Activated CD4-positive, alpha-beta T cell treated with anti-CD3 and anti-CD28 coated beads, Interleukin-2, Interleukin-6, amounts not matched to agents 100 ng/mL and 50 ng/mL, durations not matched to agents 16 hours and 8 hours (primary cell): ENCODE measurements around the gene ARMC9.
"Not testable (repeated sequence)": the region's sequence is repeated elsewhere in the genome, so short reads cannot be mapped to it uniquely, and the experiment has no call there.

ENCODE experiments used
- DNase-seq: peaks from one replicate; pipeline ENCODE4 v3.0.0-alpha.2; 2020

ARMC9 gene

DNA sequence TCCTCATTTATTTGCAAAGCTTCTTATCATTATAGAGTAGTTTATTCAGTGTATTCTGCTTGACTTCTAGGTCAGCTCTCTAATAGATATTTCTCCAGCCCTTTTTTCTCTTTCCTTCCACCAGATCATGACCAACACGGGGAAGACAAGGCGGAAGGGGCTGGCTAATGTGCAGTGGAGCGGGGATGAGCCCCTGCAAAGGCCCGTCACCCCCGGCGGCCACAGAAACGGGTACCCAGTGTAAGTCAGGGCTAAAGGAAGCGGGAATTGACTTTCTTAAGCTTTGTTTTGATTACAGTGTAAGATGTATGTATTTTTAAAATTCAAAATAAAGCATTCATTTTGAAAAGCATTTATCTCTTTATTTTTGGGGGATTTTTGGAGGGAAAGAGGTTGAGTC is 146.4 kb downstream of the ARMC9 start:
- no peak for DNase-seq

DNA sequence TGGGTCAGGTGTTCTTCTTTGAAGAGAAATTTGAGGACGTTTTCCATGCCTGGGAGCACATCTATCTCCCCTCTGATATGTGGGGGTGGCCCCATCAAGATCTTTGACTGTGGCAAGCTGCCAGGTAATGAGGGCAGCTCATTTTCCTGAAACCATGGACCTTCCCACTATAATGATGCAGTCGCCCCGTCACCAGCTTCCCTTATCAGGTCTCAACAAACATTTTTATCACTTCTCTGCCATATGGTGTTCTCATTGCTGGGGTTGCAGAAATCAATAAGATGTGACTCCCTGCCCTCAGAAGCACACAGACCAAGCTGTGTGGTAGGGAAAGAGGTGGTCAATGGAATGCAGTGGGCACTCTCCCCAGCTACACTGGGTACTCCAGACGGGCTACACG is 148.7 kb downstream of the ARMC9 start:
- DNase-seq: no peak

- DNase-seq: no peak
Measured at GRCh38 chr2:231347638-231348037, 149.2 kb downstream of the ARMC9 start.

GRCh38 chr2:231348173-231348572 is 149.7 kb downstream of the ARMC9 start:
- DNase-seq: no peak

DNA sequence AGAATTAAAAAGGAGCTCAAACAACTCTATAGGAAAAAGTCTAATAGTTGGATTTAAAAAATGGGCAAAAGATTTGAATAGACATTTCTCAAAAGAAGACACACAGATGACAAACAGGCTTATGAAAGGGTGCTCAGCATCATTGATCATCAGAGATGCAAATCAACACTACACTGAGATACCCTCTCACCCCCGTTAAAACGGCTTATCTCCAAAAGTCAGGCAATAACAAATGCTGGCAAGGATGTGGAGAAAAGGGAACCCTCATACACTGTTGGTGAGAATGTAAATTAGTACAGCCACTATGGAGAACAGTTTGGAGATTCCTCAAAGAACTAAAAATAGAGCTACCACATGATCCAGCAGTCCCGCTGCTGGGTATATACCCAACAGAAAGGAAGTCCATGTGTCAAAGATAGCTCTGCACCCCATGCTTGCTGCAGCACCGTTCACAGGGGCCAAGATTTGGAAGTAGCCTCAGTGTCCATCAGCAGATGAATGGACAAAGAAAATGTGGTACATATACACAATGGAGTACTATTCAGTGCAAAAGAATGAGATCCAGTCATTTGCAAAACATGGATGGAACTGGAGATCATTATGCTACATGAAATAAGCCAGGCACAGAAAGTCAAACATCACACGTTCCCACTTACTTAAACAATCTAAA is 150.4 kb downstream of the ARMC9 start:
- DNase-seq: no peak

DNA sequence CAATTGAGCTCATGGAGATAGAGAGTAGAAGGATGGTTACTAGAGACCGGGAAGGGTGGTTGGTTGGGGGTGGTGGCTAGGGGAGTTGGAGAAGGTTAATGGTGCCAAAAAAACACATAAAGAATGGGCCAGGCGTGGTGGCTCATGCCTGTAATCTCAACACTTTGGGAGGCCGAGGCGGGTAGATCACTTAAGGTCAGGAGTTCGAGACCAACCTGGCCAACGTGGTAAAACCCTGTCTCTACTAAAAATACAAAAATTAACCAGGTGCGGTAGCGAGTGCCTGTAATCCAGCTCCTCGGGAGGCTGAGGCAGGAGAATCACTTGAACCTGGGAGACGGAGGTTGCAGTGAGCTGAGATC is 150.9 kb downstream of the ARMC9 start:
- DNase-seq: not testable (repeated sequence)

- DNase-seq: no peak
Measured at GRCh38 chr2:231351648-231352047, 153.2 kb downstream of the ARMC9 start.

DNA sequence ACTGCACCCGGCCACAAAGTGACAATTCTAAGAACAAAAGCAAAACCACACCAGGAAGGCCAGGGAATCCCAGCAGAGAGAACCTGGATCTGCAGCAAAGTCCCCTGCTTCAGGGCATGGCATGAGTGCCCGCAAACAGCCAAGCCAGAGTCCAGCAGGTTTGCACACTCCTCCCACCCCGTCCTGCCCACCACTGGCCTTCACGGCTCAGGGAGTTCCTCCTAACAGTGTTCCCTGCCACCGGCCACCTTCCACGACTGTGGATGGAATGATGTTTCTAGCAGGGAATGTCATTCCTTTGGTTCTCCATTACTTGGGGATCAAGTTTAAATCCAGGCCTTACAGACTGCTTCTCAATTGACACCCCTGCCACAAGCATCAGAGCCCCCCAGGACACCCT is 155.0 kb downstream of the ARMC9 start:
- DNase-seq: no peak

- no peak for DNase-seq
Measured at GRCh38 chr2:231355508-231356465, 157.4 kb downstream of the ARMC9 start.

GRCh38 chr2:231356466-231356844 is 158.0 kb downstream of the ARMC9 start:
- no peak for DNase-seq

DNA sequence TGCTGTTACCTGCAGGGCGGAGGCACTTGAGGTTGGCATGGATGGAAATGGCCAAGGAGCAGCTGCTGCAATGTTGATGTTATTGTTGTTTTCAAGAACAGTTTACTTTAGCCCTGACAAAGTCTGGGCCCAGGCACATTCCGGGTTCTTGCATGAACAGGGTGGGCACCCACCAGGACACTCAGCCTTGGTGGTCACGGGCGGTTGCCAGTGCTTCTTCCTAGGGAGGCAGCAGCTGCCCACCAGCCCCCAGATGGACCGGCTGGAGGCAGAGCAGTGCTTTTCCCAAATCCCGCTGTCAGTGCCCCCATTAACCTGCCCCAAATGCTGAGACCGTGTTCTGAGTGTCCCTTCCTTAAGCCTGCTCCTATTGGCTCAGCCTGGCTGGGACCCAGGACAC is 158.6 kb downstream of the ARMC9 start:
- no peak for DNase-seq

GRCh38 chr2:231357931-231358330 is 159.5 kb downstream of the ARMC9 start:
- no peak for DNase-seq

- no peak for DNase-seq
Measured at GRCh38 chr2:231359441-231359840, 161.0 kb downstream of the ARMC9 start.

DNA sequence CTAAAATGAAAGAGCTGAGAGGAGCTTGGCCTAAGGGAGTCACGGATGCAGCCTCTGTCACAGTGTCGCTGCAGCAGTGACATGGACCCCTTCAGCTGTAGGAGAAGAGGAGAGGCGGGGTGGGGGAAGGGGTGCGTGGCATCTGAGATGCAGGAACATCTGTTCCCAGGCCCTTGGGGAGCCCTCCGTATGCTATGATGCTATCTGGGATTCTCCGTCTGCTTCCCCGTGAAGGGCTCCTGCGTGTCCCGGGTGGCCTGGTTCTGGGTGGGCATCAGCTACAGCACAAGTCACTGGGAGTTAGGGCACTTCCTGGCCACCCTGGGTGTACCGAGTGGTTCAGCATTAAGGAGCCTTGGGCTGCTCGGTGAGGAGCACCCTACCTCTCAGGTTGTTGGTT is 161.5 kb downstream of the ARMC9 start:
- no peak for DNase-seq

GRCh38 chr2:231360401-231360800 is 162.0 kb downstream of the ARMC9 start:
- DNase-seq: no peak

GRCh38 chr2:231360881-231361371 is 162.5 kb downstream of the ARMC9 start:
- DNase-seq: no peak

DNA sequence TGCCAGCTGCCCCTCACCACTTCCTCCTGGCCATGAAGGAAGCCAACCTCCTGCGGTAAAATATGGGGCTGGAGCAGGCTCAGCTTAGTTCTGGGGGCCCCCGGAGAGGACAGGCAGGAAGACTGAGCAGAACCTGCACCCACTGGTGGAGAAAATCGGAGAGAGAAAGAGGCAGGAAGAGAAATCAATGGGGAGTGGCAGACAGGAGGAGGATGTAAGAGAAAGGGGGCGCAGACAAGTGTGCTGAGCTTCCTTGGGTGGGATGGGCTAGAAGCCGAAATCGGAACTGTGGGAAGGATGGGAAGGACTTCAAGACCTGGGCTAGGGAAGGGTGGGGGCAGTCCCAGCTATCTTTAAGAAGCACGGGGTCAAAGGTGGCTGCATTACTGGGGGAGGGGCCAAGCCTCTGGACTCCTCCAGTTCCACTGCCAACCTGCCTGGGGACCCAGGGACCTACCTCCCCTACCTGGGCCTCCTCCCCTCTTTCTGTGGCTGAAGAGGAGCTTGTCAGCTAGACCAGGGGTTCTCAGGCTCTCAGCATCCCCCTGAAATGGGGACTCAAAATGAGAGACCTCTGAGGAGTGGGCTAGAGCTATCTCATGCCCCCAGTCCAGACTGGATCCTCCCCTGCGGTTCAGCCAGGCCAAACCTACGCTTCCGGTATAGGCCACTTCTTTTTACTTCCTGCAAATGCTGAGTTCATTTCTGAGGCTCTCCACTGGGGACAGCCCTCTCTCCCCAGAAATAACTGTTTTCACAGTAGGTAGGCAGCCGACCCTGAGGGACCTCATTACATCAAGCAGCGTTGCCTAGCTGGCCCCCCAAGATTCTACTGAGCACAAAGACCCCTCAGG is 163.5 kb downstream of the ARMC9 start:
- DNase-seq: peak; percentile 29

DNA sequence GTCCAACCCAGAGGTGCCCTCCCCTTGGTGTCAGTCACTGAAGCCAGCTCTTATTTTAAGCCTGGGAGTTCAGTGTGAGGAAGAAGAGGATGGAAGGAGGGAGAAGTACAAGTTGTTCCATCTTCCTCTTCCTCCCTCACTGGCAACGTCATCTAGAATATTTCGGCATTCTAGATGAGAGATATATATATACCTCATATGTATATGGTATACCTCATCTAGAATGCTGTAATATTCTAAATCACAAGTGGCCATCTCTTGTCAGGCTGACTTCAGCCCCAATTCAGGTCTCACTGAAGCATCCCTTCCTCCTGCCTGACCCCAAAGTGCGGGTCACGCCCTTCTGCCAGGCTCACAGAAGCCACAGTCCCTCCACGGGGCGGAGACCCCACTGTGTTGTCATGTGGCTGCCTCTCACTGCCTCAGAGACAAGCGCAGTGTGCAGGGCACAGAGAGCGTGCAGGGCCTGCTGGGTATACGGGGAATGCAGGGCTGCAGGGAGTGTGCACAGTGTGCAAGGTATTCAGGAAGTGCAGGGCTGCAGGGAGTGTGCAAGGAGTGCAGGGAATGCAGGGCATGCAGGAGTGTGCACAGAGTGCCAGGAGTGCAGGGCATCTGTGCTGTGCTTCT is 164.2 kb downstream of the ARMC9 start:
- no peak for DNase-seq

GRCh38 chr2:231364061-231364460 is 165.6 kb downstream of the ARMC9 start:
- no peak for DNase-seq

GRCh38 chr2:231364961-231365810 is 166.8 kb downstream of the ARMC9 start:
- no peak for DNase-seq

GRCh38 chr2:231367178-231367577 is 168.7 kb downstream of the ARMC9 start:
- no peak for DNase-seq
